Measurements from ENCODE around the gene SIK3. TPM values are rescaled to one million over a fixed set of nuclear protein-coding genes. Genes with fewer than 3 reads are reported as not detected.

SIK3 gene
- polyA plus RNA-seq, 1 of the 3 experiments (the other 2 are of a cell fraction), result 5.1 TPM

GRCh38 chr11:116882386-116882785 lies 215.8 kb downstream of the SIK3 start:
- Histone ChIP-seq H3K27me3 (ENCODE audit: insufficient read depth) (no peaks in the 10 kb centered on the region), H4K20me1 (ENCODE audit: insufficient read depth) (no peaks in the 10 kb centered on the region), H3K4me3 (ENCODE audit: low read depth in 2 of 2, low read length in 1 of 2) (no peak overlapping the region), H3K79me2 (ENCODE audit: insufficient read depth) (no peaks in the 10 kb centered on the region), H3K4me2 (no peak overlapping the region), H2AFZ (ENCODE audit: low read depth) (no peak overlapping the region), H3K27ac (ENCODE audit: low read depth in 2 of 2, low read length in 1 of 2) (no peak overlapping the region), H3K36me3 (replicated peaks in 1 of 2; ENCODE audit: control insufficient read depth in 1 of 2, insufficient read depth in 2 of 2, low read length in 1 of 2) (no peaks in the 10 kb centered on the region), H3F3A (replicated peaks; ENCODE audit: insufficient read depth) (peaks cover 7% of the 10 kb centered on the region), H3K9me3 (no peaks in the 10 kb centered on the region), H3K9ac (no peak overlapping the region), H3K9me2 (no peaks in the 10 kb centered on the region), H3K4me1 (ENCODE audit: control insufficient read depth in 1 of 2, insufficient read depth in 2 of 2, low read depth in 1 of 2, low read length in 1 of 2) (no peaks in the 10 kb centered on the region; a peak in 2 of 4 replicates)
- no peak for DNase-seq
- TF ChIP-seq NFIC (IDR thresholded peaks at IDR 0.05; ENCODE audit: borderline replicate concordance), result 0 out of 2 replicates have a peak, but pooled peaks have one; percentile 18
- no peak for TF ChIP-seq SIN3A (IDR thresholded peaks at IDR 0.05; ENCODE audit: borderline replicate concordance, low read depth, low read length)
- TF ChIP-seq TCF12 (IDR thresholded peaks at IDR 0.05), result peak; percentile 98
- peak; percentile 21; the same call in 1 of the 2 replicates for TF ChIP-seq USF1 (IDR thresholded peaks at IDR 0.05; ENCODE audit: borderline replicate concordance, low read depth)
- peak; percentile 50; the same call in 1 of the 2 replicates for TF ChIP-seq FOSL2 (IDR thresholded peaks at IDR 0.05; ENCODE audit: borderline replicate concordance, low read depth)
- peak; percentile 55 for TF ChIP-seq JUND (IDR thresholded peaks at IDR 0.05)
- no peak for TF ChIP-seq GABPA (IDR thresholded peaks at IDR 0.05; ENCODE audit: low read depth)
- no peak for TF ChIP-seq EZH2phosphoT487 (IDR thresholded peaks at IDR 0.05; ENCODE audit: borderline replicate concordance, low read depth)
- TF ChIP-seq CHD2 (IDR thresholded peaks at IDR 0.05; ENCODE audit: low read length, partially characterized antibody), result no peak
- TF ChIP-seq MAX (IDR thresholded peaks at IDR 0.05; ENCODE audit: low read depth), result peak; percentile 81
- TF ChIP-seq TEAD4 (IDR thresholded peaks at IDR 0.05; ENCODE audit: borderline replicate concordance, insufficient read depth), result 0 out of 2 replicates have a peak, but pooled peaks have one; percentile 13
- no peak for TF ChIP-seq YY1 (IDR thresholded peaks at IDR 0.05; ENCODE audit: low read depth)
- 0 out of 2 replicates have a peak, but pooled peaks have one; percentile 33 for TF ChIP-seq POLR2AphosphoS5 (IDR thresholded peaks at IDR 0.05; ENCODE audit: low read depth, low read length)
- TF ChIP-seq PBX3 (IDR thresholded peaks at IDR 0.05), result peak; percentile 32; the same call in 1 of the 2 replicates
- CTCF ChIA-PET, result interaction anchor here (0.9 to 5.3 kb wide), 3 partner anchors 13 to 223 kb away, joined by 3 to 79 read pairs (median 3); no protein-coding TSS in a partner anchor
- POLR2A ChIA-PET, result no interaction called here

- no peaks in the 10 kb centered on the region for H3K36me3 ChIP-seq (replicated peaks in 1 of 2; ENCODE audit: control insufficient read depth in 1 of 2, insufficient read depth in 2 of 2, low read length in 1 of 2)
- POLR2A ChIA-PET, result no interaction called here
- 89% methylated on average over 6 of the region's 6 CpGs for WGBS (ENCODE audit: low lambda C conversion rate)
- H3K27ac ChIP-seq (ENCODE audit: low read depth in 2 of 2, low read length in 1 of 2), result no peak overlapping the region
- no peak for TF ChIP-seq SMC3 (IDR thresholded peaks at IDR 0.05; ENCODE audit: low read depth, low read length)
- TF ChIP-seq NRF1 (IDR thresholded peaks at IDR 0.05; ENCODE audit: low read depth, low read length), result no peak
- no peak for TF ChIP-seq ELF1 (IDR thresholded peaks at IDR 0.05)
- TF ChIP-seq USF2 (IDR thresholded peaks at IDR 0.05; ENCODE audit: borderline replicate concordance, low read depth, low read length), result no peak
- TF ChIP-seq CTCF (IDR thresholded peaks at IDR 0.05), result no peak
- no peak for TF ChIP-seq RAD21 (IDR thresholded peaks at IDR 0.05; ENCODE audit: low read length)
- no peaks in the 10 kb centered on the region; a peak in 2 of 4 replicates for H3K4me1 ChIP-seq (ENCODE audit: control insufficient read depth in 1 of 2, insufficient read depth in 2 of 2, low read depth in 1 of 2, low read length in 1 of 2)
- H3K79me2 ChIP-seq (ENCODE audit: insufficient read depth), result no peaks in the 10 kb centered on the region
- CTCF ChIA-PET, result interaction anchor here (1.3 to 5.3 kb wide), 6 partner anchors 11 to 345 kb away, joined by 3 to 79 read pairs (median 9); partner anchors contain the start of gene APOA5
- peaks cover 7% of the 10 kb centered on the region for H3F3A ChIP-seq (replicated peaks; ENCODE audit: insufficient read depth)
- H3K9me3 ChIP-seq, result no peaks in the 10 kb centered on the region
- H4K20me1 ChIP-seq (ENCODE audit: insufficient read depth), result no peaks in the 10 kb centered on the region
- H3K9ac ChIP-seq, result no peak overlapping the region
- no peak for DNase-seq
- no peak overlapping the region for H2AFZ ChIP-seq (ENCODE audit: low read depth)
- no peak overlapping the region for H3K4me3 ChIP-seq (ENCODE audit: low read depth in 2 of 2, low read length in 1 of 2)
- no peaks in the 10 kb centered on the region for H3K9me2 ChIP-seq
- no peaks in the 10 kb centered on the region for H3K27me3 ChIP-seq (ENCODE audit: insufficient read depth)
- no peak overlapping the region for H3K4me2 ChIP-seq
These were observed 217.1 kb downstream of the SIK3 start for GRCh38 chr11:116881143-116881542.
